Cardiac muscle cell (in vitro differentiated cells and primary cell): Measurements from ENCODE around the gene SRCAP. TPM values are rescaled to one million over a fixed set of nuclear protein-coding genes. Genes with fewer than 3 reads are reported as not detected.

Experiments
- DNase-seq, 2 donors: peaks; one replicate each; pipeline versions ENCODE4 v3.0.0 to v3.0.0-alpha.2; 2010 to 2017; ENCODE audit warnings: low read depth in 1 of 2, low spot score in 1 of 2
- H3K27ac ChIP-seq: fragments of 200-600 bp; sonication (generic); 2 replicates; pipeline ENCODE4 v1.5.1; 2016
- H3K27me3 ChIP-seq: fragments of 200-600 bp; sonication (generic); 2 replicates; pipeline ENCODE4 v1.6.0; 2016; ENCODE audit warnings: control low read depth
- H3K36me3 ChIP-seq: fragments of 200-600 bp; sonication (generic); 2 replicates; pipeline ENCODE4 v1.5.1; 2016; ENCODE audit warnings: control low read depth
- H3K4me1 ChIP-seq: fragments of 200-600 bp; sonication (generic); 2 replicates; pipeline ENCODE4 v1.8.1; 2017; ENCODE audit warnings: low read depth, mild to moderate bottlenecking, mixed run types
- H3K4me3 ChIP-seq: fragments of 200-600 bp; sonication (generic); 2 replicates; pipeline ENCODE4 v1.5.1; 2016; ENCODE audit warnings: mild to moderate bottlenecking
- H3K9me3 ChIP-seq: fragments of 200-600 bp; sonication (generic); 2 replicates; pipeline ENCODE4 v1.5.1; 2017; ENCODE audit warnings: low read depth, mild to moderate bottlenecking, control low read depth
- polyA plus RNA-seq: library from polyadenylated mRNA; unstranded; fragments of >200 nt; fragmentation: Nextera tagmentation; extraction: Ambion mirVana; gene quantifications from 2 replicates; pipeline ENCODE4 v1.2.1, GENCODE V29; 2016
- total RNA-seq: library from RNA; depleted of rRNA; stranded (reverse); fragments of >200 nt; gene quantifications from 2 replicates; pipeline ENCODE4 v1.2.3, GENCODE V29; 2016
- TF ChIP-seq, protein P1 (sequence below): IDR thresholded peaks from 2 replicates; pipeline ENCODE4 v1.5.1; 2012; ENCODE audit warnings: low read depth, mild to moderate bottlenecking, low read length

Gene SRCAP
- total and polyA plus RNA-seq, 2 experiments from 2014 or later = 20.9 to 42.9 TPM

DNA sequence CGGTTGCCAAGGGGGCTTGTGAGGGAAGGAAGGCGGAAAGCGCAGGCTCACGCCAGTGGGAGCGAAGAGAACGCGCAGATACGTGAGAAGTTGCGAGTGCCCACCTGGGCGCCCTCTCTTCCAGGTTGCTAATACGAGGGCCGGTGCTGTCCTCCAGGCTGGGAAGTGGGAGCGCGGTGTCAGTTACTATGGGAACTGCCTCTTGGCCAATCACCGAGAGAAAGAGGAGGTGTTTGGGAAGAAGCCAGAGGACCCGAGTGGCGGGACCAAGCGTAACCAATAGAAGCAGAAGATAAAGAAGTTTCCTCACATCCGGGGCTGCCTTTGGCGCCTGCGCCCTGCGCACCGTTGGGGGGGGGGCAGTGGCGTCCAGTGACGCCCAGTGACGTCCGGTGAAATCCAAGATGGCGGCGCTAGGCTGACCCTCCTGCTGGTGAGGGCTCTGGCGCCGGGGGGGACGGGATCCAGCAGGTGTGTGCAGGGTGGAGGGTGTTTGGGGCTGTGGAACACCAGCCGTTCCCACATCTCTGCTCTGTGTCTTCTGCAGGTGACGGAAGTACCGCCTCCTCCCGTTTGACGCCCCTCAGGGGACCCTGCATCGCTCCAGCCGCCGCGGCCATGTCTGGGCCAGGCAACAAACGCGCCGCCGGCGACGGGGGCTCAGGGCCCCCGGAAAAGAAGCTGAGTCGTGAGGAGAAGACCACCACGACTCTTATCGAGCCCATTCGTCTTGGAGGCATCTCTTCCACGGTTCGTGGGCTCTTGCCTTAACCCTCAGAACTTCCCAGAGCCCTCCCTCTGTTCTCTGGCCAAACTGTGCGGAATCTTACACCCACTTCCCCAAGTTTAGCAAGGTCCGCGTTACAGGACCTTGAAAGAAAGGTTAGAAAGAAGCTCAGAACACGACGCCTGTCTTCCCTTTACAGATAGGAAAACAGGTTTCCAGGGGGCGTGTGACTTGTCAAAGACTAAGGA is 63.2 kb downstream of the SRCAP start, which contains the start of the genes CFAP119 and RNF40:
TSS of gene CFAP119 (minus strand) at position 135 of the 975 bp plus-strand sequence. CDS start 314 bp downstream, outside the sequence.
TSS of gene RNF40 (plus strand) at position 395 of the 975 bp plus-strand sequence. CDS start at position 619, 224 bp downstream.
- peak; percentile 97 to 98 for DNase-seq
- Histone ChIP-seq H3K9me3 (no peaks in the 10 kb centered on the region), H3K36me3 (peaks cover 41% of the 10 kb centered on the region), H3K27me3 (no peaks in the 10 kb centered on the region), H3K4me1 (peaks cover 5% of the 10 kb centered on the region), H3K27ac (peak within 1 kb of the TSS; percentile 90), H3K4me3 (peak within 1 kb of the TSS; percentile 92)
- TF ChIP-seq, protein P1, sequence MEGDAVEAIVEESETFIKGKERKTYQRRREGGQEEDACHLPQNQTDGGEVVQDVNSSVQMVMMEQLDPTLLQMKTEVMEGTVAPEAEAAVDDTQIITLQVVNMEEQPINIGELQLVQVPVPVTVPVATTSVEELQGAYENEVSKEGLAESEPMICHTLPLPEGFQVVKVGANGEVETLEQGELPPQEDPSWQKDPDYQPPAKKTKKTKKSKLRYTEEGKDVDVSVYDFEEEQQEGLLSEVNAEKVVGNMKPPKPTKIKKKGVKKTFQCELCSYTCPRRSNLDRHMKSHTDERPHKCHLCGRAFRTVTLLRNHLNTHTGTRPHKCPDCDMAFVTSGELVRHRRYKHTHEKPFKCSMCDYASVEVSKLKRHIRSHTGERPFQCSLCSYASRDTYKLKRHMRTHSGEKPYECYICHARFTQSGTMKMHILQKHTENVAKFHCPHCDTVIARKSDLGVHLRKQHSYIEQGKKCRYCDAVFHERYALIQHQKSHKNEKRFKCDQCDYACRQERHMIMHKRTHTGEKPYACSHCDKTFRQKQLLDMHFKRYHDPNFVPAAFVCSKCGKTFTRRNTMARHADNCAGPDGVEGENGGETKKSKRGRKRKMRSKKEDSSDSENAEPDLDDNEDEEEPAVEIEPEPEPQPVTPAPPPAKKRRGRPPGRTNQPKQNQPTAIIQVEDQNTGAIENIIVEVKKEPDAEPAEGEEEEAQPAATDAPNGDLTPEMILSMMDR = no peak

DNA sequence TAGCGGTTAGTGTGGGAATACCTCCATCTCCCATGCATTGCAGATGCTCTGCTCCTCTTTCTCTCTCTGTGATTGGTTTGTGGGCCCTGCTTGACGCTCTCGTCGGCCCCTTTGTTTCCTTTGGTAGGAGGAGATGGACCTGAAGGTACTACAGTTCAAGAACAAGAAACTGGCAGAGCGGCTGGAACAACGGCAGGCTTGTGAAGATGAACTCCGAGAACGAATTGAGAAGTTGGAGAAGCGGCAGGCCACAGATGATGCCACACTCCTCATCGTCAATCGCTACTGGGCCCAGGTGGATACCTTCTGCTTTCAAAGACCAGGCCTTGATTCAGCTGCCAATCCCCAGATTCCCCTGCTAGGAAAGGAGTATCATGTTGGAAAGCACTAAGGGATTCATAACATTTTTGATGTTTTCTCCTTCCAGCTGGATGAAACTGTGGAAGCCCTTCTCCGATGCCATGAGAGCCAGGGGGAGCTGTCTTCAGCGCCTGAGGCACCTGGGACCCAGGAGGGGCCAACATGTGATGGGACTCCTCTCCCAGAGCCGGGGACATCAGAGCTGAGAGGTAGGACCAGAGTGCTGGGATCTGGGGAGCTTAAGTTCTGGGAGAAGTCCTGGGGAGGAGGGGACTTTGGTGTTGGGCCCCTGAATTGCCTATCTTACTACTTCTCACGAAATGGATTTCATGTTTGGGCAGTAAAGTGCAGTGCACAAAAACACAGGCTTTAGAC is 64.2 kb downstream of the SRCAP start:
- Histone ChIP-seq H3K27ac (peak overlapping the region; percentile 90), H3K36me3 (peaks cover 46% of the 10 kb centered on the region)

DNA sequence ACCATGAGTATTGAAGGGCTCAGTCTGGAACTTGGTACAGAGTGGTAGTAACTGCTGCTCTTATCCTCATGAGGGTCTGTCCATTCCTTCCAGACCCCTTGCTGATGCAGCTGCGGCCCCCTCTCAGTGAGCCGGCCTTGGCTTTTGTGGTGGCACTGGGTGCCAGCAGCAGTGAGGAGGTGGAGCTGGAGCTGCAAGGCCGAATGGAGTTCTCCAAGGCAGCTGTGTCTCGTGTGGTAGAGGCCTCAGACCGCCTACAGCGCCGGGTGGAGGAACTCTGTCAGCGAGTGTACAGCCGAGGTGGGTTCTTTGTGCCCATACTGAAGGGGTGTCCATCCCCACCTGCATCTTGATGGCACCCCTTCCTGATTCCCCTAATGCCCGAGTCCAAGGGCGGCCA is 65.1 kb downstream of the SRCAP start:
- Histone ChIP-seq H3K9me3 (no peaks in the 10 kb centered on the region), H3K36me3 (peaks cover 55% of the 10 kb centered on the region), H3K27ac (no peak overlapping the region), H3K27me3 (no peaks in the 10 kb centered on the region), H3K4me1 (peaks cover 5% of the 10 kb centered on the region), H3K4me3 (no peak overlapping the region)
- TF ChIP-seq, protein P1 = no peak
- DNase-seq = no peak

More for the DNA sequence above, 64.2 kb downstream of the SRCAP start:
- H3K27me3 ChIP-seq = no peaks in the 10 kb centered on the region
- no peaks in the 10 kb centered on the region for H3K9me3 ChIP-seq
- H3K4me1 ChIP-seq = peaks cover 5% of the 10 kb centered on the region
- DNase-seq = no peak
- peak overlapping the region; percentile 92 for H3K4me3 ChIP-seq
- TF ChIP-seq, protein P1 = no peak

DNA sequence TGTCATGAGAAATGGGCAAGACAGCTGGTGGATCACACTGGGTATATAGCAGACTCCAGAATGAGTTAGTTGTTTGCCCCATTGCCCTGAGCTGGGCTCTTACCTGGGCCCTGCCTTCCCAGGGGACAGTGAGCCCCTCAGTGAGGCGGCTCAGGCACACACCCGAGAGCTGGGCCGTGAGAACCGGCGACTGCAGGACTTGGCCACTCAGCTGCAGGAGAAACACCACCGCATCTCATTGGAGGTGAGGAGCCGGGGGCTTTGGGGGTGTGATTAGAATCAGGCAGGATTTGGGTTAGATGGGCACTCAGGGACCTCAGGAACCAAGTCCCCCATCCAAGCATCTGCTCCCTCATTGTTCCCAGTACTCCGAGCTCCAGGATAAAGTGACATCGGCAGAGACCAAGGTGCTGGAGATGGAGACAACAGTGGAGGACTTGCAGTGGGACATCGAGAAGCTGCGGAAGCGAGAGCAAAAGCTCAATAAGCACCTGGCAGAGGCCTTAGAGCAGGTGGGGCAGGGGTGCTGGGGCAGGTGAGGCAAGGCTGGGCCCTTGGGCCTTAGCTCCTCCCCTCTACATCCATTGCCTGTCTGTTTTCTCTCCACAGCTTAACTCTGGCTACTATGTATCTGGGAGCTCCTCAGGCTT is 66.0 kb downstream of the SRCAP start:
- DNase-seq = no peak
- H3K36me3 ChIP-seq = peaks cover 63% of the 10 kb centered on the region
- no peak overlapping the region for H3K4me3 ChIP-seq
- TF ChIP-seq, protein P1 = no peak
- H3K27ac ChIP-seq = no peak overlapping the region
- H3K9me3 ChIP-seq = no peaks in the 10 kb centered on the region
- H3K27me3 ChIP-seq = no peaks in the 10 kb centered on the region
- peaks cover 5% of the 10 kb centered on the region for H3K4me1 ChIP-seq
